Stimulated activated CD4-positive, alpha-beta T cell treated with anti-CD3 and anti-CD28 coated beads, Interleukin-15, amount 100 ng/mL, for 48 hours (primary cell): ENCODE results near the gene CDK4.

Experiments used
- DNase-seq, 2 donors: peaks; one replicate each; pipeline ENCODE4 v3.0.0-alpha.2; 2020; ENCODE audit warnings: low read depth in 2 of 2

Gene CDK4

GRCh38 chr12:57756406-57757341, 4.6 kb upstream of the CDK4 start:
- DNase-seq = peak in 1 of 2 donors; percentile 65

DNA sequence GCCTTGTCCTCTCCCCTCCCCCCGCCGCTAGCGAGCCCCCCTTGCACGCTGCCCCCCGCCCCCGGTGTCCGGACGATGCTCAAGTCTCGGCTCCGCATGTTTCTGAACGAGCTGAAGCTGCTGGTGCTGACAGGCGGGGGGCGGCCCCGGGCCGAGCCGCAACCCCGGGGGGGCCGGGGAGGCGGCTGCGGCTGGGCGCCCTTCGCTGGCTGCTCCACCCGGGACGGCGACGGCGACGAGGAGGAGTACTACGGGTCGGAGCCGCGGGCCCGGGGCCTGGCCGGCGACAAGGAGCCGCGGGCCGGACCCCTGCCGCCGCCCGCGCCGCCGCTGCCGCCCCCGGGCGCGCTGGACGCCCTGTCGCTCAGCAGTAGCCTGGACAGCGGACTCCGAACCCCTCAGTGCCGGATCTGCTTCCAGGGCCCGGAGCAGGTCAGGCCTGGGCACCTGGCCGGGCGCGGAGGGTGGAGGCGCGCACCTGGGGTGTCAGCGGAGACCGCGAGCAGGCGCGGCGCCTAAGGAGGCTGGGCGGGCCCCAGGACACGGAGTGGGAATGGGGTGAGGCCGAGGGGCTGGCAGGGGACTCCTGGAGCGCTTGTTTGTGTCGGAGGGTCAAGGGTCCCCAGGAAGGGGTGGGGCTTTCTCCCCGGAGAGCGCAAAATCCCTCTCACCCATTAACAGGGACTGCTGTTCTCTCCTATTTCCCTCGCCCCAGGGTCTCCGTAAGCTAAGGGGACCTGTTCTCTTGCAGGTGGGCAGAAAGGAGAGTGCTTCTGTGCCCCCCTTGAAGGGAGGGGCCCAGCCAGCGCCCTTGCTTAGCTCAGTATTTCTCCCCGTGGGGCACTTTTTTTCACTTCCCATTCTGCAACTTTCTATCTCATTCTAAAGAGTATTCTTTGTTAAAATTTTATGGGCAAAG, 3.6 kb upstream of the CDK4 start:
- no peak for DNase-seq

- DNase-seq = no peak
These were observed 3.0 kb upstream of the CDK4 start for GRCh38 chr12:57755194-57755453.

- DNase-seq = peak; percentile 67 to 81
These were observed 2.5 kb upstream of the CDK4 start, which contains the start of gene MARCHF9 for GRCh38 chr12:57754411-57755193. TSS of gene MARCHF9 (plus strand) at chr12:57755103. CDS start at chr12:57755529, 426 bp downstream.

DNA sequence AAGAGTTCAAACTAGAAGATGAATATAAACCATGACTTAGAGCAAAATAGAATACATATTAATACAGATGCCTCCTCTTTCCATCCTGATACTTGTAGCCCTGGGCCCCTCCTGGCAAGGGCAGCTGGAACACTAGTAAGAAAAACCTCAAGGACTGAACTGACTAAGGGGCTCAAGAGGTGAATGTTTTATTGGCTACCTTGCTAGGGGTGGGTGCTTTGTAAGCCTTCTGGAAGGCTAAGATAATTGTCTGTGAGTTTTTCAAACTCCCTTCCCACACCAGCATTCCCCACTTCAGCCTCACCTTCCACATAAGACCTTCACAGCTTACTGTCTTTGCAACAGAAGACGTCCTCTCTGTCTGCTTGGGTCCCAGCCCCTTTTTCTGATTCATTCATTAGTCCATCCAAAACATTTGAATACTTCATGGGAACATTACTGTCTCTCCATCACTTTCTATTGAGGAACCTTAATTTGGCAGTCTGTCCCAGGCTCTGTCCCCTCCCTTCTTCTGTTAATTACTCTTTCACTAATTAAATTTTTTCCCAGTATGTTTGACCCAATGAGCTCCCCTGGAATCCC, 1.7 kb upstream of the CDK4 start:
- no peak for DNase-seq

- DNase-seq = no peak
These were observed 524 bp upstream of the CDK4 start for GRCh38 chr12:57752668-57753000.

GRCh38 chr12:57751432-57751787, 700 bp downstream of the CDK4 start:
- DNase-seq = no peak

- no peak for DNase-seq
These were observed 1.3 kb downstream of the CDK4 start for GRCh38 chr12:57750561-57751431.

GRCh38 chr12:57749061-57749460, 3.0 kb downstream of the CDK4 start:
- no peak for DNase-seq

DNA sequence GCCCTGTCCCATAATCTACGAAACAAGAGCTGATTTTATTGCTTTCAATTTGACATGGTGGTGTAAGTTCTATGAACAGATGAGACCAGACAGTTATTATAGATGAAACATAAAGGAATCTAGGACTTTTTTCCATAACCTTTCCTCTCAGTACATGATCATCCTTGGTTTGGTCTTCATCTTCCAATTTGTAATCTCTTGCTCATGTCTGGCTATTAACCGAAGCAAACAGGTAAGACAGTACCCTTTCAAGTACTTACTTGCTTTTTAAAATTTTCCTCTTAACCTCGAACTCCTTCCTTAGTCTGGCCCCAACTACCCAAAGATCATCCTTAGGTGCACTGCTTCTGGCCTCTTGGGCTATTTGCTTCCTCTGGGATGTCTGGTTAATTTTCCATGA, 6.1 kb downstream of the CDK4 start:
- DNase-seq = no peak

- no peak for DNase-seq
These were observed 6.6 kb downstream of the CDK4 start for GRCh38 chr12:57745485-57745881.

DNA sequence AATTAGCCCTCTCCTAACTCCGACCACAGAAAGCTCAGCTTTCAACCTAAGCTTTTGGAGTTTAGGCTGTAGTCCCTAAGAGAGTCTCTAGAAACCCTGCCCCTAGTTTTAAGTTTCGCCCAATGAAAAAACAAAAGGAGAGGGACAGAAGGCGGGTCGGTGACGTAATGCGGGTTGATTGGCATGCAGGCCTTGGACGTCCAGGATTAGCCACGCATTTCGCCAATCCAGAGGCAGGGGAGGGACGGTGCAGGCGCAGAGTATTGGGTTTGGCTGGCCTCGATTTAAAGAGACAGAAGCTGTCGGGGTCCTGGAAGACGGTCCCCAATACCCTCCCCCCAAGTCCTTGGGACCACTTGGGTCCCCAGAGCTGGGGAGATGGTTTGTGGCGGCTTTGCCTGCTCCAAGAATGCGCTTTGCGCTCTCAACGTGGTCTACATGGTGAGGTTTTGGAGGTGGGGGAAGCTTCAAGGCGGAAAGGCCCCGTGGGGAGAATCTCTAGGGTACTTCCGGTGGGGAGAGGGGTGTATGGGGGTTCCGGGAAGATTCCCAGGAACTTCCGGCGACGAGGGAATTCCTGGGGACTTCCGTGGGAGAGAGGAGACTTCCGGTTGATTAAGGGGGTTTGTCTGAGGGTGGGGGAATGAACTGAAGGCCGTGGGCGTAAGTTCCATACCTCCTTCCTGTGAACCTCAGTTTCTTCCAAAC, 7.2 kb downstream of the CDK4 start, which contains the start of gene TSPAN31:
Gene TSPAN31 (plus strand): TSS at position 263 of the 708 bp plus-strand sequence. CDS start 116 bp downstream, at position 379.
- DNase-seq = peak; percentile 93

GRCh38 chr12:57744194-57744776, 7.8 kb downstream of the CDK4 start:
- DNase-seq = peak; percentile 69 to 76

- no peak for DNase-seq
These were observed 8.3 kb downstream of the CDK4 start for GRCh38 chr12:57743769-57744168.

DNA sequence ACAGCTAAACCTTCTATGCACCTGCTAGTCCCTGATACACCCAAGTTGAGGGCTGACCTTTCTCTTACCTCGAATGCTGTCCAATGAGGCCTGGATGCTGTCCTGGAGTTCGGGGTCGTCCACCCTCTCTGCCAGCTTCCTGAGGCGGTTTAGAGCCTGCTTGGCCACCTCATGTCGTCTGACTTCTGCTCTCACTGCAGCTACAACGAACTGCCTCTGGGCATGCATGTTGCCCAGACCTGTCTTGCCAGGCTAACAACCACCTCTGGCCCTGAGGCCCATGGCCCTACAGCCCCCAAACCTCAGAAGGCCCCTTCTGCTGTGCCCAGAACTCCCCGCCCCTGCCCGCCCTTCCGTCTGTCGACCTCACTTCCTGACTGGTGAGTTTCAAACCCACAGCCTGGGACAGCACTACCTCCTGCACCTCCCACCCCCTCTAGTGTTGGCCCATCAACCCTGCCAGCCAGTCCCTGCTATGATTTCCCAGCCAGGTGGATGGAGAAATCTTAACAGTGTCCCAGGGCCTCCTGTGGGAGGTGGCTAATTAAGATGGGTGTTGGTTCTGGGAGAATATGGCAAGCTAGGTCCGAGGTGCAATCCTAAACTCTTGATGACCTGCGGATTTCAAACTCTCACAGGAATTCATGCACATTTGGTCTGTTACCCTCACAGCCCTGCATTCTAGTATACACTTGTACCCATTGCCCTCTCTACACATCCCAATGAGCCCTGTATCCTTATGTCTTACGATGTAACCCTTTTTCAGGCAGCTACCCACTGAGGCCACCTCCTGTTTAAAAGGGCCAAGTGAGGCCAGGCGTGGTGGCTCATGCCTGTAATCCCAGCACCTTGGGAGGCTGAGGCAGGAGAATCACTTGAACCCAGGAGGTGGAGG, 10.0 kb downstream of the CDK4 start:
- DNase-seq = peak; percentile 69 to 77

- DNase-seq = no peak
These were observed 10.7 kb downstream of the CDK4 start for GRCh38 chr12:57741413-57741789.

- DNase-seq = peak; percentile 47 to 66
These were observed 11.3 kb downstream of the CDK4 start for GRCh38 chr12:57740656-57741412.
